MM.1S (cell line): Measurements from ENCODE around the gene MEGF9.

ENCODE experiments used
- EZH2 ChIP-seq: fragments of 300-600 bp; sonication (generic); optimal IDR thresholded peaks from 2 replicates; pipeline ENCODE3; 2017; ENCODE audit warnings: low read depth, mild to moderate bottlenecking, antibody characterized with exemption, low read length, mixed read lengths
- TF ChIP-seq, protein P1 (sequence below): fragments of 300-600 bp; sonication (generic); IDR thresholded peaks from 2 replicates; pipeline ENCODE4 v1.5.1; 2016; ENCODE audit warnings: antibody characterized with exemption, low read length, mixed read lengths

DNA sequence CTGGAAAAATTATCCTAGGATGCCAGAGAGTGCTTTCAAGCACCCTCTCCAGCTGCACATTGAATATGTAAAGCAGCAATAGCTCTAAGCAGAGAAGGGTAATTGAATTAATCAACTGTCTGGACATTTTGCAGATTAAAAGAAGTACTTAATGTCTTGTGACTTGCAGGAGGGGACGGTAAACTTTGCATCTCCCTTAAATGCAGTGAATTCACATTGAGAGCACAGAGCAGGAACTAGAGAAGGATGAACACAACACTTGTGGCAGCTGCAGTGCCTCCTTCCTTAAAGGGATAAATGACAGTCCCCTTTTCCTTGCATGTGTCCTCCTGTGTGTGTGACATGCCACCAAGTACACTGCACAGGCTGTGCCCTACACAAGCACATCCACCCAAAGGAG, 126.9 kb downstream of the MEGF9 start:
- TF ChIP-seq, protein P1, sequence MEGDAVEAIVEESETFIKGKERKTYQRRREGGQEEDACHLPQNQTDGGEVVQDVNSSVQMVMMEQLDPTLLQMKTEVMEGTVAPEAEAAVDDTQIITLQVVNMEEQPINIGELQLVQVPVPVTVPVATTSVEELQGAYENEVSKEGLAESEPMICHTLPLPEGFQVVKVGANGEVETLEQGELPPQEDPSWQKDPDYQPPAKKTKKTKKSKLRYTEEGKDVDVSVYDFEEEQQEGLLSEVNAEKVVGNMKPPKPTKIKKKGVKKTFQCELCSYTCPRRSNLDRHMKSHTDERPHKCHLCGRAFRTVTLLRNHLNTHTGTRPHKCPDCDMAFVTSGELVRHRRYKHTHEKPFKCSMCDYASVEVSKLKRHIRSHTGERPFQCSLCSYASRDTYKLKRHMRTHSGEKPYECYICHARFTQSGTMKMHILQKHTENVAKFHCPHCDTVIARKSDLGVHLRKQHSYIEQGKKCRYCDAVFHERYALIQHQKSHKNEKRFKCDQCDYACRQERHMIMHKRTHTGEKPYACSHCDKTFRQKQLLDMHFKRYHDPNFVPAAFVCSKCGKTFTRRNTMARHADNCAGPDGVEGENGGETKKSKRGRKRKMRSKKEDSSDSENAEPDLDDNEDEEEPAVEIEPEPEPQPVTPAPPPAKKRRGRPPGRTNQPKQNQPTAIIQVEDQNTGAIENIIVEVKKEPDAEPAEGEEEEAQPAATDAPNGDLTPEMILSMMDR: no peak
- no peak for TF ChIP-seq EZH2
